Glutamatergic neuron (in vitro differentiated cells): Measurements from ENCODE around the gene CDH4. TPM values are rescaled to one million over a fixed set of nuclear protein-coding genes. Genes with fewer than 3 reads are reported as not detected.

Experiments used
- DNase-seq: peaks from one replicate; pipeline ENCODE4 v3.0.0; 2022
- H3K27ac Mint-ChIP-seq: one replicate; pipeline ENCODE4 v1.8.0; 2020; ENCODE audit warnings: mild to moderate bottlenecking, mixed read lengths, inconsistent platforms; ENCODE audit not compliant: unreplicated experiment
- H3K27me3 Mint-ChIP-seq: one replicate; pipeline ENCODE4 v1.8.0; 2020; ENCODE audit warnings: mild to moderate bottlenecking, moderate library complexity, mixed read lengths, inconsistent platforms; ENCODE audit not compliant: unreplicated experiment
- H3K36me3 Mint-ChIP-seq: one replicate; pipeline ENCODE4 v1.8.0; 2020; ENCODE audit warnings: mild to moderate bottlenecking, mixed read lengths, inconsistent platforms; ENCODE audit not compliant: unreplicated experiment
- H3K4me1 Mint-ChIP-seq: one replicate; pipeline ENCODE4 v1.8.0; 2020; ENCODE audit warnings: mild to moderate bottlenecking, low read depth, mixed read lengths, inconsistent platforms; ENCODE audit not compliant: unreplicated experiment
- H3K4me3 Mint-ChIP-seq: one replicate; pipeline ENCODE4 v1.8.0; 2020; ENCODE audit warnings: mild to moderate bottlenecking, mixed read lengths, inconsistent platforms; ENCODE audit not compliant: unreplicated experiment
- H3K9me3 Mint-ChIP-seq: one replicate; pipeline ENCODE4 v1.8.0; 2020; ENCODE audit warnings: mild to moderate bottlenecking, moderate library complexity, mixed read lengths, inconsistent platforms; ENCODE audit not compliant: unreplicated experiment
- total RNA-seq: library from RNA; stranded (reverse); fragmentation: NEBNext Ultra II Directional; extraction: Animal tissue kit (Norgen Biotek cat#: 25700); gene quantifications from one replicate; pipeline ENCODE4 v1.2.1, GENCODE V29; 2021; ENCODE audit not compliant: unreplicated experiment
- TF ChIP-seq, protein P1 (sequence below): fragments of 200-600 bp; sonication (generic); IDR thresholded peaks from one replicate; pipeline ENCODE4 v1.5.0; 2021; ENCODE audit not compliant: partially characterized antibody, unreplicated experiment

Gene CDH4
- total RNA-seq, 1 donor from 2014 or later, result 1.2 TPM

DNA sequence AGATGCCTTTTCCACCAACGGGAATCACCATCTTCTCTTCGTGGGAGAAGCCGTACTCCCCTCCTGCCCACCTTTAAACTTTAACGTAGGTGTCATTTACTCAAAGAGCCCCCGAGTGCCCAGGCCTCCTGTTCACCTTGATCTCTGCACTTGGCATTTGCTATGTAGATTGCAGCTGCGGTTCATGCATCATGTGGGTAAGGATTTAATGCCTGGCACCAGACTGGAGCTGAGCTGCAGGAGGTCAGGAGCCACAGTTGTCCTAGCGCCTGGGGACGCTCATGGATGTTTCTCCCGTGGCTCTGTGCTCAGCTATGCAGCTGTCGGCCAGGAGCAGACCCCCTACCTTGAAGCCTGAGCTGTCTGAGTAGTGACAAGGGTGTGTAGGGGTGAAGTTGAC lies 133.7 kb downstream of the CDH4 start:
- Mint-ChIP-seq H3K27me3 (peaks cover 3% of the 10 kb centered on the region), H3K4me1 (peaks cover 5% of the 10 kb centered on the region)

DNA sequence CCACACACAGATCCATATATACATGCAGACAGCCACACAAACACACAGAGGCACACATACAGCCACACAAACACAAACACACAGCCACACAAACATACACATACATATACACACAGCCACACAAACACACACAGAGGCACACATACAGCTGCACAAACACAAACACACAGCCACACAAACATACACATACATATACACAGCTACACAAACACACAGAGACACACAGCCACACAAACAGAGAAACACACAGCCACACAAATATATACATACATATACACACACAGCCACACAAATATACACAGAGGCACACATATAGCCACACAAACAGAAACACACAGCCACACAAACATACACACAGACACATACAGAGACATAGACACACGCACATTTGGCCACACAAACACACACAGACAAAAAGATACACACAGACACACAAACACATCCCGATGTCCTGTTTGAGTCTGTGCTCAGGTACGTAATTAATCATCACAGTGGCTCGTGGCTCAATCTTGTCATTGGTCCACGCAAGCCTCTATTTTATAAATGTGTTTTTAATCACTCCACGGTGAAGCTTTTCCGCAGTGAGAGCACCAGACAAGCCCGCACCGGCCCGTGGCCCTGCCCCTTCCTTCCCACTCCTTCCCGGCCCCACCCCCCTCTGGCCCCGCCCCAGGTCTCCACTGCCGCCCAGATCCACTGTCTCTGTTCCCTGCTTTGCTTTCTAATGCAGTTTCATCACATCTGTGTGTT lies 135.3 kb downstream of the CDH4 start:
- TF ChIP-seq, protein P1, sequence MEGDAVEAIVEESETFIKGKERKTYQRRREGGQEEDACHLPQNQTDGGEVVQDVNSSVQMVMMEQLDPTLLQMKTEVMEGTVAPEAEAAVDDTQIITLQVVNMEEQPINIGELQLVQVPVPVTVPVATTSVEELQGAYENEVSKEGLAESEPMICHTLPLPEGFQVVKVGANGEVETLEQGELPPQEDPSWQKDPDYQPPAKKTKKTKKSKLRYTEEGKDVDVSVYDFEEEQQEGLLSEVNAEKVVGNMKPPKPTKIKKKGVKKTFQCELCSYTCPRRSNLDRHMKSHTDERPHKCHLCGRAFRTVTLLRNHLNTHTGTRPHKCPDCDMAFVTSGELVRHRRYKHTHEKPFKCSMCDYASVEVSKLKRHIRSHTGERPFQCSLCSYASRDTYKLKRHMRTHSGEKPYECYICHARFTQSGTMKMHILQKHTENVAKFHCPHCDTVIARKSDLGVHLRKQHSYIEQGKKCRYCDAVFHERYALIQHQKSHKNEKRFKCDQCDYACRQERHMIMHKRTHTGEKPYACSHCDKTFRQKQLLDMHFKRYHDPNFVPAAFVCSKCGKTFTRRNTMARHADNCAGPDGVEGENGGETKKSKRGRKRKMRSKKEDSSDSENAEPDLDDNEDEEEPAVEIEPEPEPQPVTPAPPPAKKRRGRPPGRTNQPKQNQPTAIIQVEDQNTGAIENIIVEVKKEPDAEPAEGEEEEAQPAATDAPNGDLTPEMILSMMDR, result no peak
- Mint-ChIP-seq H3K9me3 (peaks cover 6% of the 10 kb centered on the region), H3K36me3 (peaks cover 16% of the 10 kb centered on the region), H3K4me3 (peak overlapping the region; percentile 12), H3K4me1 (peaks cover 10% of the 10 kb centered on the region), H3K27ac (peak overlapping the region; percentile 36), H3K27me3 (peaks cover 3% of the 10 kb centered on the region)
- DNase-seq, result peak; percentile 68

More for the DNA sequence above, 133.7 kb downstream of the CDH4 start:
- TF ChIP-seq, protein P1, result no peak
- DNase-seq, result no peak
- H3K4me3 Mint-ChIP-seq, result no peak overlapping the region
- H3K27ac Mint-ChIP-seq, result no peak overlapping the region
- peaks cover 16% of the 10 kb centered on the region for H3K36me3 Mint-ChIP-seq
- H3K9me3 Mint-ChIP-seq, result peaks cover 6% of the 10 kb centered on the region

DNA sequence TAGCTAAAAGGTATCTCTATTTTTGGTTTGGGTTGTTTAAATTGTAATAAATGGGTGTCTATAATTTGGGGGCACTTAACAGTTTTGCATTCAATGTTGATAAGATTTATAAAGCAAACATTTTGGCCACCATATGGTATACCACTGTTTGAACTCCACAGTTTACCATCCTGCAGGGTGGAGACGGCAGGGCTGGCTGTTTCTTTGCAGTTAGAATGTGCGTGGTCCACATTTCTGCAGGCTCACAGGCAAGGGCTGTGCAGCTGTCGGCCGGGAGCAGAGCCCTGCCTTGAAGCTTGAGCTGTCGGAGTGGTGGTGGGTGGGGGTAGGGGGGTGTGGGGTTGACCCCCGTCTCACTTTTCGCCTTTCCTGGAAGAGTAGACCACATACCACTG lies 135.9 kb downstream of the CDH4 start:
- H3K27ac Mint-ChIP-seq, result peak overlapping the region; percentile 36
- H3K36me3 Mint-ChIP-seq, result peaks cover 16% of the 10 kb centered on the region
- peaks cover 6% of the 10 kb centered on the region for H3K9me3 Mint-ChIP-seq
- peaks cover 3% of the 10 kb centered on the region for H3K27me3 Mint-ChIP-seq
- H3K4me1 Mint-ChIP-seq, result peaks cover 10% of the 10 kb centered on the region
- no peak overlapping the region for H3K4me3 Mint-ChIP-seq
- TF ChIP-seq, protein P1, result no peak
- DNase-seq, result no peak

DNA sequence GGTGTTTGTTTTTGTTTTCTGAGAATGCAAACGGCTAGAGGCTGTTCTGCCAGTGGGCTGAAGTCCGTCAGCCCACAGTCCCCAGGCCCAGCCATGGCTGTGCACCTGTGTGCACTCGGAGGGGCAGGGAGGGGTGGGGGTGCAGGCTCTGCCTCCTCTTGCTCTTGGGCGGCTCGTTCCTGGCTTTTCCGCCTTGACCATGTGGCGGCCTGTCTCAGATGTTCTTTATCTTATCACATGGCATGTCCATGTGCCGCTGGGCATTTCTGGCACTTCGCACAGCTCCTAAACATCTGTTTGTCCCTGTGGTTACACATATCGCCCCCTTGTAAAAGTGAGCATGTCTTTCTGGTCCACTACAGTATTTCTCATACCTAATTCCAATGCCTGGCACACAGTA lies 137.0 kb downstream of the CDH4 start:
- Mint-ChIP-seq H3K27me3 (peaks cover 3% of the 10 kb centered on the region), H3K27ac (peak overlapping the region; percentile 2), H3K9me3 (peaks cover 6% of the 10 kb centered on the region), H3K4me1 (peaks cover 10% of the 10 kb centered on the region), H3K4me3 (no peak overlapping the region), H3K36me3 (peaks cover 16% of the 10 kb centered on the region)
- TF ChIP-seq, protein P1, result no peak
- no peak for DNase-seq

DNA sequence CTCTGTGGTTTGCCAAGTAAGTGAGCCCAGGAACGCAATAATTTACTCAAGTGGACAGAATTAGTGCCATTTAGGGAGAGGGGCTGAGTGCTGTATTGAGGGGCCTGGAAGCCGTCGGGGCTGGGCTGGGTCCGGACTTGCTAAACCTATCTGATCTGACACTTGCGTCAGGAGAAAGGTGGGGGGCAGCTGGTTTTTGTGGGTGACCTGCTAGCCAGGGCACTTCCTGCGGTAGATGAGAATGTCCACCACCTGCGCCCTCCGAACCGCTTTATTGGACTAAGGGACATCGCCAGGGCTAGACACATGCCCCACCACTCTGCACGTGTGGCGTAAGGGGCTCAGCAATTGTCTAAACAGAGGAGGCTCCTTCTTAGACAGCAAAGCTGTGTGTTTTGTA lies 139.1 kb downstream of the CDH4 start:
- H3K27me3 Mint-ChIP-seq, result peaks cover 3% of the 10 kb centered on the region
- peaks cover 2% of the 10 kb centered on the region for H3K9me3 Mint-ChIP-seq
- no peak overlapping the region for H3K4me3 Mint-ChIP-seq
- DNase-seq, result no peak
- TF ChIP-seq, protein P1, result no peak
- peaks cover 10% of the 10 kb centered on the region for H3K4me1 Mint-ChIP-seq
- H3K36me3 Mint-ChIP-seq, result peaks cover 9% of the 10 kb centered on the region
- no peak overlapping the region for H3K27ac Mint-ChIP-seq
